ENCODE measurements around the gene UCK1. TPM values are rescaled to one million over a fixed set of nuclear protein-coding genes. Genes with fewer than 3 reads are reported as not detected.

Gene UCK1
- total and polyA plus RNA-seq, 2 of the 8 experiments (the other 6 are each of a cell fraction or from before 2014, with no cell fraction given): 35.1 to 42.0 TPM

DNA sequence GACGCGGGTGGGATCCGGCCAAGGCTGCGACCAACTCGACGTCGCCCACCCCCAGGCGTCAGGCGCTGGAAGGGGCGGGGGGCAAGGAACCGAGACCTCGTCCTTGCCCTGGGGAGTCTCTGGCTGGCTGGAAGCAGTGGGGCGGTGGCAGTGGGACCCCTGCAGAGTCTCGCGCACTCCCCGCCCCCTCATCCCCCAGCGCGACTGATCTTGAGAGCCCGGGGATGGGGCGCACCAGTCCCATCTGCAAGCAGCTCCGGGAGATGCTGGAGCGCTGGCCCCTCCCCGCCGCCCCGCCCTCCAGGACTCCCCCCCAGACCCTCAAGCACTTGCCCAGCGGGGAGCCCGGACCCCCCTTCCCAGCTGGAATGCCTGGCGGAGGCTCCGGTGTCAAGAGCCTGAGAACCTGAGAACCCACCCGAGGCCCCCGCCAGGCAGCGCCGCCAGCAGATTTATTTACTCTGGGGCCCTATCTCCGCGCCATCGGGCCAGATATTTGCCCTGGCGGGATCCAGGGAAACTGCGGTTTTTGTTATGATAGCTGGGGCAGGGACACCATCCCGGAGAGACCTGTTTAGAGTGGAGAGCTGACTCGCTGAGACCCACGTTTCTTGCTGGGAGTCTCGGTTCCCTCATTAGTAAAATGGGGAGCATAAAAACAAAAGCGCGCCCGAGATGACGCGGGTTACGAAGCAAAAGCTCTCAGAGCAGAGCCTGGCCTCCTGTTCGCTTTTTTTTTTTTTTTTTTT is 15.4 kb upstream of the UCK1 start:
- POLR2A ChIA-PET (ENCODE audit: partially characterized antibody): interaction anchor here (0.5 to 1.8 kb wide), 8 partner anchors 9 to 213 kb away, joined by 3 to 4 read pairs (median 3); partner anchors contain the start of genes POMT1 and UCK1
- FAIRE-seq (no peak), DNase-seq (ENCODE audit: low read depth in 1 of 2, low spot score in 2 of 2) (peak in 1 of 2 experiments; percentile 70)
- H2AFZ ChIP-seq (ENCODE audit: low read length): no peak overlapping the region; the same call in 1 of the 2 replicates
- H4K5ac ChIP-seq (ENCODE audit: insufficient read length, low read depth, low read length): no peak overlapping the region
- H3K23ac ChIP-seq (ENCODE audit: insufficient read length): no peak overlapping the region
- H3K27ac ChIP-seq (ENCODE audit: low read depth, low read length): no peak overlapping the region
- H3K4me3 ChIP-seq (ENCODE audit: extremely low read depth in 1 of 4, insufficient read depth in 2 of 4, low read depth in 3 of 4, low read length in 4 of 4): peak overlapping the region; percentile 36 to 68 (median 44)
- no peak overlapping the region for H2BK5ac ChIP-seq (ENCODE audit: low read depth, low read length)
- H4K91ac ChIP-seq (replicated peaks; ENCODE audit: insufficient read length, low read length): no peak overlapping the region
- H3K23me2 ChIP-seq (ENCODE audit: low read depth, low read length): peaks cover 3% of the 10 kb centered on the region; the same call in 1 of the 2 replicates
- no peaks in the 10 kb centered on the region for H4K20me1 ChIP-seq (replicated peaks in 1 of 2; ENCODE audit: control insufficient read depth in 1 of 2, insufficient read depth in 2 of 2, low read length in 2 of 2)
- H3K56ac ChIP-seq (replicated peaks; ENCODE audit: insufficient read length, low read depth, low read length): no peak overlapping the region
- 12% methylated on average over 37 of the region's 49 CpGs; no CpG with 5 or more reads in 1 of the 2 experiments for WGBS, 2 experiments (ENCODE audit: extremely low coverage in 1 of 2, insufficient coverage in 1 of 2, insufficient read length in 1 of 2, insufficient replicate concordance in 2 of 2, low coverage in 1 of 2, low lambda C conversion rate in 2 of 2, missing lambda C conversion rate in 1 of 2)
- H4K8ac ChIP-seq (ENCODE audit: extremely low read depth, insufficient read depth, low read length): 0 out of 2 replicates have a peak overlapping the region, but pooled peaks have one; percentile 51
- no peak overlapping the region for H2AK5ac ChIP-seq (ENCODE audit: low read depth, low read length)
- CTCF ChIA-PET (ENCODE audit: partially characterized antibody): interaction anchor here (0.8 to 2.2 kb wide), 5 partner anchors 10 to 210 kb away, joined by 3 to 10 read pairs (median 3); no protein-coding TSS in a partner anchor
- peaks cover 16 to 25% of the 10 kb centered on the region in 2 experiments for H3K9me3 ChIP-seq (ENCODE audit: insufficient read depth in 2 of 2, low read depth in 1 of 2, low read length in 1 of 2)
- H3K4me2 ChIP-seq (ENCODE audit: insufficient read depth in 1 of 2, low read depth in 2 of 2, low read length in 2 of 2): peak overlapping the region; percentile 77 to 98
- H2BK12ac ChIP-seq (ENCODE audit: low read depth, low read length): no peak overlapping the region
- H3K4me1 ChIP-seq (replicated peaks in 1 of 4; ENCODE audit: control insufficient read depth in 3 of 4, insufficient read depth in 4 of 4, low read length in 3 of 4): peaks cover 0 to 4% (median 3%) of the 10 kb centered on the region in 4 experiments; a peak in 3 of 7 replicates
- H3K9ac ChIP-seq (replicated peaks in 1 of 4; ENCODE audit: extremely low read depth in 1 of 4, low read depth in 3 of 4, low read length in 3 of 4): no peak overlapping the region
- H3K14ac ChIP-seq (ENCODE audit: insufficient read length): no peak overlapping the region
- no peaks in the 10 kb centered on the region for H3K79me1 ChIP-seq (ENCODE audit: low read depth, low read length)
- H3K18ac ChIP-seq (ENCODE audit: extremely low read depth, low read length): no peak overlapping the region; the same call in 1 of the 2 replicates
- no peak overlapping the region for H2BK120ac ChIP-seq (replicated peaks; ENCODE audit: low read depth, low read length)
- H3K79me2 ChIP-seq (ENCODE audit: control insufficient read depth in 1 of 2, insufficient read depth in 2 of 2, low read length in 2 of 2): no peaks in the 10 kb centered on the region
- H3K27me3 ChIP-seq (replicated peaks in 1 of 4; ENCODE audit: control insufficient read depth in 3 of 4, extremely low read depth in 1 of 4, insufficient read depth in 3 of 4, low read length in 3 of 4): peaks cover 17 to 42% (median 33%) of the 10 kb centered on the region in 4 experiments
- H2BK20ac ChIP-seq (ENCODE audit: low read length): no peak overlapping the region
- H3K4ac ChIP-seq (replicated peaks; ENCODE audit: insufficient read length, low read depth, low read length): no peak overlapping the region
- no peaks in the 10 kb centered on the region for H3K36me3 ChIP-seq (ENCODE audit: control insufficient read depth in 2 of 4, insufficient read depth in 4 of 4, low read length in 3 of 4)
- H2BK15ac ChIP-seq (ENCODE audit: low read length): no peak overlapping the region
- peak in 1 of 3 experiments; percentile 22; a peak in 2 of 4 replicates for TF ChIP-seq CTCF (IDR thresholded peaks at IDR 0.05; ENCODE audit: control extremely low read depth in 1 of 3, insufficient read depth in 1 of 3, low read depth in 1 of 3, low read length in 3 of 3)
- peak; percentile 5 for TF ChIP-seq KDM4A (IDR thresholded peaks at IDR 0.05; ENCODE audit: low read depth, low read length, severe bottlenecking)
- no peak for TF ChIP-seq TAF7 (optimal IDR thresholded peaks at IDR 0.05; ENCODE audit: borderline replicate concordance, low read depth, low read length)
- no peak for TF ChIP-seq POLR2A (IDR thresholded peaks at IDR 0.05; ENCODE audit: control extremely low read depth in 1 of 2, low read depth in 2 of 2, low read length in 2 of 2)
- 0 out of 4 replicates have a peak, but pooled peaks of 1 of the 2 experiments have one; percentile 17 for TF ChIP-seq HDAC2 (IDR thresholded peaks at IDR 0.05; ENCODE audit: borderline replicate concordance in 1 of 2, low read depth in 2 of 2, low read length in 2 of 2)
- TF ChIP-seq RAD21 (IDR thresholded peaks at IDR 0.05 in 1 of 2, conservative IDR thresholded peaks at IDR 0.05 in 1 of 2; ENCODE audit: low read depth in 2 of 2, low read length in 2 of 2): peak in 1 of 2 experiments; percentile 11; a peak in 1 of 4 replicates
- no peak for TF ChIP-seq EZH2 (IDR thresholded peaks at IDR 0.05; ENCODE audit: low read depth, low read length, severe bottlenecking)

Data from H1 (cell line).